Endothelial cell (in vitro differentiated cells): ENCODE results near the gene KPRP. TPM values are rescaled to one million over a fixed set of nuclear protein-coding genes. Genes with fewer than 3 reads are reported as not detected.

Experiments used
- DNase-seq: peaks from one replicate; pipeline ENCODE4 v3.0.0; 2021; ENCODE audit warnings: low spot score
- H3K27ac Mint-ChIP-seq: one replicate; pipeline ENCODE4 v1.8.0; 2021; ENCODE audit warnings: mixed read lengths, inconsistent platforms; ENCODE audit not compliant: unreplicated experiment
- H3K27me3 Mint-ChIP-seq: one replicate; pipeline ENCODE4 v1.8.0; 2021; ENCODE audit warnings: mild to moderate bottlenecking, moderate library complexity, mixed read lengths, inconsistent platforms; ENCODE audit not compliant: unreplicated experiment
- H3K36me3 Mint-ChIP-seq: one replicate; pipeline ENCODE4 v1.8.0; 2021; ENCODE audit warnings: mild to moderate bottlenecking, low read depth, mixed read lengths, inconsistent platforms; ENCODE audit not compliant: unreplicated experiment
- H3K4me1 Mint-ChIP-seq: one replicate; pipeline ENCODE4 v1.8.0; 2021; ENCODE audit warnings: mild to moderate bottlenecking, mixed read lengths, inconsistent platforms; ENCODE audit not compliant: unreplicated experiment
- H3K4me3 Mint-ChIP-seq: one replicate; pipeline ENCODE4 v1.8.0; 2021; ENCODE audit warnings: mild to moderate bottlenecking, mixed read lengths, inconsistent platforms; ENCODE audit not compliant: unreplicated experiment
- H3K9me3 Mint-ChIP-seq: one replicate; pipeline ENCODE4 v1.8.0; 2021; ENCODE audit warnings: mixed read lengths, inconsistent platforms; ENCODE audit not compliant: unreplicated experiment
- total RNA-seq: library from RNA; stranded (reverse); fragmentation: NEBNext Ultra II Directional; extraction: Animal tissue kit (Norgen Biotek cat#: 25700); gene quantifications from one replicate; pipeline ENCODE4 v1.2.1, GENCODE V29; 2021; ENCODE audit not compliant: unreplicated experiment
- TF ChIP-seq, protein P1 (sequence below): fragments of 200-600 bp; sonication (generic); IDR thresholded peaks from one replicate; pipeline ENCODE4 v1.5.0; 2021; ENCODE audit warnings: antibody characterized with exemption; ENCODE audit not compliant: unreplicated experiment

Gene KPRP
- total RNA-seq, 1 donor from 2014 or later, result not detected

DNA sequence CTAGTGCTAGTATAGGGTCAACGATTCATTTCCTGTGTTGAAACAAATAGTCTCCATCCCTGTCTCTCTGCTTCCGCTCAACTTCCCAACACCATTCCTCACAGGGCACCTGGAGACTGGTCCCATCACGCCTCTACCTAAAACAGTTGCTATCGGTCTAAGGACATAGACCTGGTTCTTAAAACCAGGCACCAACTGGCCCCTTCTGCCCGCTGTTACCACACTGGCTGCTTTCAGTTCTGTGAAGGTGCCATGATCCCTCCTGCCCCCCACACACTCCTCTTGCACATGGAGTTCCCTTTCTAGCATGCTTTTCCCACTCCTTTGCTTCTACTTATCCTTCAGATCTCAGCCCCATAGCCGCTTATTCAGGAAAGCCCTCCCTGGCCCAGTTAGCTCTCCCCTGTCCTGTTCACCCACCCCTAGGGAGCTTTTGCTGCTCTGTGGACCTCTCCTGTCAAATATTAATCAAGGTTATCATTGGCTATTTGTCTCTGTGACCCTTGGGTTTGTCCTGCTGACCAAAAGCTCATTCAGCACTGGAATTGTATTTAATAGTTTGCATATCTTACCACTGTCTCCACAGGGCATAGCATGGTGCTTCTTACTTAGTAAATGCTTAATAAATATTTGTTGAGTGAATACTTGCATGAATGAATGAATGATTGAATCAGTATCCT lies 11.9 kb upstream of the KPRP start:
- no peak overlapping the region for H3K27ac Mint-ChIP-seq
- H3K36me3 Mint-ChIP-seq, result no peaks in the 10 kb centered on the region
- no peaks in the 10 kb centered on the region for H3K27me3 Mint-ChIP-seq
- no peak for DNase-seq
- H3K4me1 Mint-ChIP-seq, result no peaks in the 10 kb centered on the region
- H3K9me3 Mint-ChIP-seq, result no peaks in the 10 kb centered on the region
- no peak overlapping the region for H3K4me3 Mint-ChIP-seq
- TF ChIP-seq, protein P1, sequence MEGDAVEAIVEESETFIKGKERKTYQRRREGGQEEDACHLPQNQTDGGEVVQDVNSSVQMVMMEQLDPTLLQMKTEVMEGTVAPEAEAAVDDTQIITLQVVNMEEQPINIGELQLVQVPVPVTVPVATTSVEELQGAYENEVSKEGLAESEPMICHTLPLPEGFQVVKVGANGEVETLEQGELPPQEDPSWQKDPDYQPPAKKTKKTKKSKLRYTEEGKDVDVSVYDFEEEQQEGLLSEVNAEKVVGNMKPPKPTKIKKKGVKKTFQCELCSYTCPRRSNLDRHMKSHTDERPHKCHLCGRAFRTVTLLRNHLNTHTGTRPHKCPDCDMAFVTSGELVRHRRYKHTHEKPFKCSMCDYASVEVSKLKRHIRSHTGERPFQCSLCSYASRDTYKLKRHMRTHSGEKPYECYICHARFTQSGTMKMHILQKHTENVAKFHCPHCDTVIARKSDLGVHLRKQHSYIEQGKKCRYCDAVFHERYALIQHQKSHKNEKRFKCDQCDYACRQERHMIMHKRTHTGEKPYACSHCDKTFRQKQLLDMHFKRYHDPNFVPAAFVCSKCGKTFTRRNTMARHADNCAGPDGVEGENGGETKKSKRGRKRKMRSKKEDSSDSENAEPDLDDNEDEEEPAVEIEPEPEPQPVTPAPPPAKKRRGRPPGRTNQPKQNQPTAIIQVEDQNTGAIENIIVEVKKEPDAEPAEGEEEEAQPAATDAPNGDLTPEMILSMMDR, result no peak

DNA sequence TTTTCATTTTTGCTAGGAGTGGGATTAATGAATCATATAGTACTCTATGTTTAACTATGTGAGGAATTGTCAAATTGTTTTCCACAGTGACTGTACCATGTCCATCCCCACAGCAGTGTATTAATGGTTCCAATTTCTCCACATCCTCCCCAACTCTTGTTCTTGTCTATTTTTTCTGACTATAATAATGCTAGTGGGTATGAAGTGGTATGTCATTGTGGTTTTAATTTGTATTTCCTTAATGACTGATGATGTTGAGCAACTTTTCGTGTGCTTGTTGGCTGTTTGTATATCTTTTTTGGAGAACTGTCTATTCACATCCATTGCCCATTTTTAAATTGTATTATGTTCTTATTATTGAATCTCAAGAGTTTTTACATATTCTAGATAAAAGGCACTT lies 10.0 kb upstream of the KPRP start:
- TF ChIP-seq, protein P1, result no peak
- Mint-ChIP-seq H3K27ac (no peak overlapping the region), H3K4me1 (no peaks in the 10 kb centered on the region), H3K27me3 (no peaks in the 10 kb centered on the region), H3K9me3 (no peaks in the 10 kb centered on the region), H3K36me3 (no peaks in the 10 kb centered on the region), H3K4me3 (no peak overlapping the region)
- no peak for DNase-seq

DNA sequence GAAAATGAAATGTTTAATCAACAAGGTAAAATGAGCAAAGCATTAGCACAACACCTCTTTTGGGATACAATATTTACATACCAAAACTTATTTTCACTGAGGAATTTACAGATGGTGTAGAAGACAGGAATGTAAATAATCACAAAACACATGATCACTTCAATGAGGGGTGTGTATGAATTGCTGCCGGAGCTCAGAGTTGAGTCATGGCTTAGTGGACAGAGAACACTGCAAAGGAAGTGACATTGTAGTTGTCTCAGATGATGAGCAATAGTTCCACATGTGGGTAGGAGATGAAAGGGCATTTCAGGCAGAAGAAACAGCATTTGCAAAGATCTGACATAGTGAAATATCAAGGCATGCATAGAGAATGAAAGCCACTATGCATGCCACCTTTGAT lies 5.6 kb upstream of the KPRP start:
- Mint-ChIP-seq H3K9me3 (no peaks in the 10 kb centered on the region), H3K4me3 (no peak overlapping the region)
- TF ChIP-seq, protein P1, result no peak

DNA sequence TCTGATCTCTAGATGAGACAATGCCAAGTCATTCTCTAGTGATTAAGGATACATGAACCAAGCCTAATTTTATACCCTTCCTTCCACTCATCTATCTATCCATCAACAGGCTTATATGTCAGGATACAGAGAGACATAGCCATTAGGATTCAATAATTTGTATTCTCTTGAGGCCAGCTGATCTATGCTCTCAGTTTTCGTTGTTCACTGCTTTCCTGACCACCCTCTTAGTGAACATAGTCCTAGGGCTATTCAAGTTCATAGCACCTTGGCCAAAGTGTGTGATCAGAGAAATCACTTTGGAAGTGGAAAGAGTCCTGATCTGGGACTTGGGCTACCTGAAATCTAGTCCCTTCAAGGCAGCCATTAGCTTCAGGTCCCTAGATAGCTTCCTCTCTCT lies 4.2 kb upstream of the KPRP start:
- TF ChIP-seq, protein P1, result no peak
- no peak overlapping the region for H3K27ac Mint-ChIP-seq
- peaks cover 4% of the 10 kb centered on the region for H3K4me1 Mint-ChIP-seq
- no peaks in the 10 kb centered on the region for H3K36me3 Mint-ChIP-seq
- no peaks in the 10 kb centered on the region for H3K27me3 Mint-ChIP-seq
- H3K4me3 Mint-ChIP-seq, result no peak overlapping the region
- H3K9me3 Mint-ChIP-seq, result no peaks in the 10 kb centered on the region
- no peak for DNase-seq

More for the DNA sequence above, 5.6 kb upstream of the KPRP start:
- no peak overlapping the region for H3K27ac Mint-ChIP-seq
- H3K4me1 Mint-ChIP-seq, result no peaks in the 10 kb centered on the region
- DNase-seq, result no peak
- H3K36me3 Mint-ChIP-seq, result no peaks in the 10 kb centered on the region
- no peaks in the 10 kb centered on the region for H3K27me3 Mint-ChIP-seq

DNA sequence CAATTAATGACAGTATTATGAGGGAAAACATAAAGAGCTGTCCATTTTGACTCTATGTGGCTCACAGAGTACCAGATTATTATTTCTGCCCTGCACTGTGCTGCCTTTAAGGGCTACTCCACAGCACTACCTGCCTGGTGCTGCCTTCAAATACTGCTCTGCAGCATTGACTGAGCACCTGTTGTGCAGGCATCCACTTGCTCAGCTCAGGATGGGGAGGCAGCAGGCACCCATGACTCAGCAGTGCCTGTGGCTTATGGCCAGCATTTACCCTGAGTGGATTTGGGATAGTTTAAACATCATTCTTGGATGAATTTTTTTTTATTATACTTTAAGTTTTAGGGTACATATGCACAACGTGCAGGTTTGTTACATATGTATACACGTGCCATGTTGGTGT lies 953 bp upstream of the KPRP start:
- Mint-ChIP-seq H3K27me3 (peaks cover 4% of the 10 kb centered on the region), H3K4me3 (no peak overlapping the region), H3K36me3 (no peaks in the 10 kb centered on the region), H3K9me3 (no peaks in the 10 kb centered on the region), H3K4me1 (peaks cover 4% of the 10 kb centered on the region), H3K27ac (no peak overlapping the region)
- TF ChIP-seq, protein P1, result no peak
- no peak for DNase-seq
